Measurements from ENCODE around the gene FAM107B. TPM values are rescaled to one million over a fixed set of nuclear protein-coding genes. Genes with fewer than 3 reads are reported as not detected.

The FAM107B gene
- total and polyA plus RNA-seq, 2 of the 13 experiments (the other 11 are each of a cell fraction or from before 2014, with no cell fraction given): 15.7 to 24.8 TPM

DNA sequence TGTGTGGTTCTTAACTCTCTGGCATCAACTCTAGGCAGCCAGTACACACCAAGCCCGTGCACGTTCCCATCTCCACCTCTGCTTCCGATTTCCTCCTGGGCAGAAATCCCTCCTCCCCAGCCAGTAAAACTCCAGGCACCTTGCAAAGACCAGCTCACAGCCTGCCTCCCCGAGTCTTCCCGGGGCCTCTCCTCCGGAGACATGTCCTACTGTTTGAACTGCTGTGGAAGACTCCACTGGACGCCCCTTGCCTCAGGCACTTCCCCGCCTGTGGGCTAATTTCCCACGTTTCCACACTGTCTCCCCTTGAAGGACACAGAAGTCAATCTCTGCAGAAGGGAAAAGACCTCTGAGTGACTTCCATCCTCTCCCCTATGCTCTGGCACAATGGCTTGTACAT is 233.3 kb downstream of the FAM107B start (continued):
- TF ChIP-seq, protein P1, sequence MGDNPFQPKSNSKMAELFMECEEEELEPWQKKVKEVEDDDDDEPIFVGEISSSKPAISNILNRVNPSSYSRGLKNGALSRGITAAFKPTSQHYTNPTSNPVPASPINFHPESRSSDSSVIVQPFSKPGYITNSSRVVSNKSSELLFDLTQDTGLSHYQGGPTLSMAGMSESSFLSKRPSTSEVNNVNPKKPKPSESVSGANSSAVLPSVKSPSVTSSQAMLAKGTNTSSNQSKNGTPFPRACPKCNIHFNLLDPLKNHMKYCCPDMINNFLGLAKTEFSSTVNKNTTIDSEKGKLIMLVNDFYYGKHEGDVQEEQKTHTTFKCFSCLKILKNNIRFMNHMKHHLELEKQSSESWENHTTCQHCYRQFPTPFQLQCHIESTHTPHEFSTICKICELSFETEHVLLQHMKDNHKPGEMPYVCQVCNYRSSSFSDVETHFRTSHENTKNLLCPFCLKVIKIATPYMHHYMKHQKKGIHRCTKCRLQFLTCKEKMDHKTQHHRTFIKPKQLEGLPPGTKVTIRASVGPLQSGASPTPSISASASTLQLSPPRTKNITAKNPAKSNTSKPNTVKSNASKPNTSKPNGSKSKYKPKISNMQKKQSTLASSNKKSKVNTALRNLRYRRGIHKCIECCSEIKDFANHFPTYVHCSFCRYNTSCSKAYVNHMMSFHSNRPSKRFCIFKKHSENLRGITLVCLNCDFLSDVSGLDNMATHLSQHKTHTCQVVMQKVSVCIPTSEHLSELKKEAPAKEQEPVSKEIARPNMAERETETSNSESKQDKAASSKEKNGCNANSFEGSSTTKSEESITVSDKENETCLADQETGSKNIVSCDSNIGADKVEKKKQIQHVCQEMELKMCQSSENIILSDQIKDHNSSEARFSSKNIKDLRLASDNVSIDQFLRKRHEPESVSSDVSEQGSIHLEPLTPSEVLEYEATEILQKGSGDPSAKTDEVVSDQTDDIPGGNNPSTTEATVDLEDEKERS (CRISPR knock-in tag; IDR thresholded peaks at IDR 0.05): no peak
- TF ChIP-seq DNMT1 (CRISPR knock-in tag; IDR thresholded peaks at IDR 0.05) (no peak), SMARCC2 (IDR thresholded peaks at IDR 0.05) (no peak), CHD4 (IDR thresholded peaks at IDR 0.05; ENCODE audit: borderline replicate concordance, low read length) (no peak)

DNA sequence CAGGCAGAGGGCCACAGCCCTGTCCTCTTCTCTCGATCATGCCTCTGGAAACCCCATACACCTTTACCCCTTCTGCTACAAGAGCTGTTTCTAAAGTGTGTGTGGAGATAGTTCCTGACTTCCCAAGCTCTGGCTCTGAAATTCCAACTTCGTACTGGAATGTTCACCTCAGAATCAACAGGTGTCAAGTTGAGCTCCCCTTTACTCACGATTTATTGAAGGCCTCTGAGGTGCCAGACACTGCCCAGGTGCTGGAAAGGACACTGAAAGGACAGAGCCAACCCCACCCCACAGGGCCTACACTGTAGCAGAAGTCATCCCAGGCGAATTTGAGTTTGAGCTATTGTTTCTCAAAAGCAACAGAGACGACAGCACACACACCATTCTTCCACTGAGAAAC is 234.1 kb downstream of the FAM107B start:
- no TSS peak for BruUV-seq (replicated peaks)
- ATAC-seq (no peak), FAIRE-seq (no peak), DNase-seq (ENCODE audit: low spot score) (no peak)
- H4K20me1 ChIP-seq (ENCODE audit: insufficient read depth, low read length): peaks cover 10% of the 10 kb centered on the region; the same call in 1 of the 2 replicates
- ChIA-PET CTCF (ENCODE audit: low intra/inter-chr PET ratio, low total read pairs) (no interaction called here), POLR2A (no interaction called here)
- intact Hi-C loops (cut with micrococcal nuclease; ENCODE audit: unreplicated experiment): no loop called here
- WGBS (ENCODE audit: low lambda C conversion rate): 92% methylated on average over 5 of the region's 5 CpGs
- H3K36me3 ChIP-seq (replicated peaks in 1 of 2; ENCODE audit: control insufficient read depth in 1 of 2, insufficient read depth in 2 of 2, low read length in 2 of 2): peaks cover 4 to 13% of the 10 kb centered on the region in 2 experiments; a peak in 2 of 5 replicates
- in situ Hi-C loops (cut with HindIII; ENCODE audit: extremely low pct_ligation_motif_present, low pct_unique_long_range_greater_than_20kb): no loop called here
- H3K9me3 ChIP-seq (ENCODE audit: low read length): no peaks in the 10 kb centered on the region
- H2AFZ ChIP-seq (ENCODE audit: low read length): no peak overlapping the region
- peaks cover 13% of the 10 kb centered on the region for H3K79me2 ChIP-seq (ENCODE audit: insufficient read depth, low read length)
- peaks cover 28% of the 10 kb centered on the region for H3K4me1 ChIP-seq (ENCODE audit: insufficient read depth, low read length)
- H3K27ac ChIP-seq (ENCODE audit: extremely low read length, insufficient read depth, low read length): no peak overlapping the region
- H3K27me3 ChIP-seq (ENCODE audit: control insufficient read depth in 1 of 2, insufficient read depth in 2 of 2, low read length in 2 of 2): no peaks in the 10 kb centered on the region
- H3K4me3 ChIP-seq (replicated peaks in 1 of 3; ENCODE audit: insufficient read depth in 1 of 3, low read depth in 2 of 3, low read length in 3 of 3): no peak overlapping the region
- no peak overlapping the region for H3K9ac ChIP-seq (ENCODE audit: insufficient read depth, low read depth, low read length)
- no peak overlapping the region for H3K4me2 ChIP-seq (ENCODE audit: low read depth, low read length)
- TF ChIP-seq MAFK (conservative IDR thresholded peaks at IDR 0.05 in 1 of 2, IDR thresholded peaks at IDR 0.05 in 1 of 2; ENCODE audit: low read length in 2 of 2): no peak
- no peak for TF ChIP-seq MBNL3 (CRISPR knock-in tag; conservative IDR thresholded peaks at IDR 0.05)
- no peak for TF ChIP-seq MXD4 (CRISPR knock-in tag; IDR thresholded peaks at IDR 0.05)
- no peak for TF ChIP-seq GATAD1 (CRISPR knock-in tag; IDR thresholded peaks at IDR 0.05)
- no peak for TF ChIP-seq JDP2 (CRISPR knock-in tag; IDR thresholded peaks at IDR 0.05; ENCODE audit: borderline replicate concordance)
- TF ChIP-seq, protein P2, sequence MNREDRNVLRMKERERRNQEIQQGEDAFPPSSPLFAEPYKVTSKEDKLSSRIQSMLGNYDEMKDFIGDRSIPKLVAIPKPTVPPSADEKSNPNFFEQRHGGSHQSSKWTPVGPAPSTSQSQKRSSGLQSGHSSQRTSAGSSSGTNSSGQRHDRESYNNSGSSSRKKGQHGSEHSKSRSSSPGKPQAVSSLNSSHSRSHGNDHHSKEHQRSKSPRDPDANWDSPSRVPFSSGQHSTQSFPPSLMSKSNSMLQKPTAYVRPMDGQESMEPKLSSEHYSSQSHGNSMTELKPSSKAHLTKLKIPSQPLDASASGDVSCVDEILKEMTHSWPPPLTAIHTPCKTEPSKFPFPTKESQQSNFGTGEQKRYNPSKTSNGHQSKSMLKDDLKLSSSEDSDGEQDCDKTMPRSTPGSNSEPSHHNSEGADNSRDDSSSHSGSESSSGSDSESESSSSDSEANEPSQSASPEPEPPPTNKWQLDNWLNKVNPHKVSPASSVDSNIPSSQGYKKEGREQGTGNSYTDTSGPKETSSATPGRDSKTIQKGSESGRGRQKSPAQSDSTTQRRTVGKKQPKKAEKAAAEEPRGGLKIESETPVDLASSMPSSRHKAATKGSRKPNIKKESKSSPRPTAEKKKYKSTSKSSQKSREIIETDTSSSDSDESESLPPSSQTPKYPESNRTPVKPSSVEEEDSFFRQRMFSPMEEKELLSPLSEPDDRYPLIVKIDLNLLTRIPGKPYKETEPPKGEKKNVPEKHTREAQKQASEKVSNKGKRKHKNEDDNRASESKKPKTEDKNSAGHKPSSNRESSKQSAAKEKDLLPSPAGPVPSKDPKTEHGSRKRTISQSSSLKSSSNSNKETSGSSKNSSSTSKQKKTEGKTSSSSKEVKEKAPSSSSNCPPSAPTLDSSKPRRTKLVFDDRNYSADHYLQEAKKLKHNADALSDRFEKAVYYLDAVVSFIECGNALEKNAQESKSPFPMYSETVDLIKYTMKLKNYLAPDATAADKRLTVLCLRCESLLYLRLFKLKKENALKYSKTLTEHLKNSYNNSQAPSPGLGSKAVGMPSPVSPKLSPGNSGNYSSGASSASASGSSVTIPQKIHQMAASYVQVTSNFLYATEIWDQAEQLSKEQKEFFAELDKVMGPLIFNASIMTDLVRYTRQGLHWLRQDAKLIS (CRISPR knock-in tag; IDR thresholded peaks at IDR 0.05): no peak
- TF ChIP-seq CHD2 (IDR thresholded peaks at IDR 0.05; ENCODE audit: low read depth, low read length): no peak
- TF ChIP-seq SAFB2 (CRISPR knock-in tag; IDR thresholded peaks at IDR 0.05; ENCODE audit: borderline replicate concordance, low read depth): no peak
- no peak for TF ChIP-seq TEAD3 (CRISPR knock-in tag; optimal IDR thresholded peaks at IDR 0.05; ENCODE audit: borderline replicate concordance)
- TF ChIP-seq ZNF670 (CRISPR knock-in tag; IDR thresholded peaks at IDR 0.05; ENCODE audit: borderline replicate concordance): no peak
- TF ChIP-seq NFYC (CRISPR knock-in tag; IDR thresholded peaks at IDR 0.05): no peak
- no peak for TF ChIP-seq ZNF777 (CRISPR knock-in tag; IDR thresholded peaks at IDR 0.05)
- TF ChIP-seq DPF2 (CRISPR knock-in tag; IDR thresholded peaks at IDR 0.05; ENCODE audit: borderline replicate concordance, low read depth): no peak
- no peak for TF ChIP-seq ZFP37 (CRISPR knock-in tag; IDR thresholded peaks at IDR 0.05; ENCODE audit: borderline replicate concordance)
